Lower leg skin (tissue), 3 donors: Measurements from ENCODE around the gene GOLGA1.

Experiments
- CTCF ChIP-seq, 3 donors: fragments of 450-650 bp; IDR thresholded peaks; one replicate each; pipeline ENCODE4 v1.5.1; 2016; ENCODE audit warnings: antibody characterized with exemption in 3 of 3, mild to moderate bottlenecking in 3 of 3, moderate library complexity in 2 of 3
- POLR2A ChIP-seq, 2 donors: fragments of 450-650 bp; IDR thresholded peaks; one replicate each; pipeline ENCODE4 v1.6.1; 2016 to 2017; ENCODE audit warnings: antibody characterized with exemption in 2 of 2, mild to moderate bottlenecking in 1 of 2, moderate library complexity in 1 of 2

- no peak for TF ChIP-seq CTCF (IDR thresholded peaks at IDR 0.05)
- no peak for TF ChIP-seq POLR2A (IDR thresholded peaks at IDR 0.05)
These were observed 87.2 kb downstream of the GOLGA1 start for GRCh38 chr9:124853605-124854143.
